Vagina (tissue), 2 donors: ENCODE data around the gene SET.

Experiments
- CTCF ChIP-seq, 3 experiments: fragments of 450-650 bp in 2 of 3; fragments of 200-600 bp in 1 of 3; sonication (generic) in 1 of 3; IDR thresholded peaks; one replicate each; pipeline ENCODE4 v1.5.1; 2017 to 2019; ENCODE audit warnings: antibody characterized with exemption in 3 of 3, mild to moderate bottlenecking in 2 of 3, moderate library complexity in 2 of 3
- POLR2A ChIP-seq, 2 donors: fragments of 450-650 bp; IDR thresholded peaks; one replicate each; pipeline ENCODE4 v1.6.1; 2017; ENCODE audit warnings: antibody characterized with exemption in 2 of 2, mild to moderate bottlenecking in 2 of 2, moderate library complexity in 2 of 2
- POLR2AphosphoS5 ChIP-seq, 2 donors: sonication (generic); formaldehyde crosslinking; IDR thresholded peaks; one replicate each; pipeline ENCODE4 v1.9.0; 2017; ENCODE audit warnings: antibody characterized with exemption in 2 of 2, mild to moderate bottlenecking in 2 of 2, low read depth in 1 of 2; ENCODE audit not compliant: insufficient read depth in 1 of 2

- TF ChIP-seq CTCF (IDR thresholded peaks at IDR 0.05) (no peak), POLR2AphosphoS5 (IDR thresholded peaks at IDR 0.05; ENCODE audit: insufficient read depth in 1 of 2, low read depth in 1 of 2) (no peak), POLR2A (IDR thresholded peaks at IDR 0.05) (no peak)
Observed at GRCh38 chr9:128715436-128715750, 26.4 kb downstream of the SET start.
